Left renal pelvis (tissue), 4 donors: Measurements from ENCODE around the gene ACBD6. TPM values are rescaled to one million over a fixed set of nuclear protein-coding genes. Genes with fewer than 3 reads are reported as not detected.
"Not testable (repeated sequence)": the region's sequence is repeated elsewhere in the genome, so short reads cannot be mapped to it uniquely, and the experiment has no call there.

Experiments
- DNase-seq, 4 donors: peaks; one replicate each; pipeline ENCODE4 v3.0.0-alpha.2; 2013; ENCODE audit warnings: low read depth in 4 of 4, low spot score in 3 of 4
- polyA plus RNA-seq, 4 donors: library from polyadenylated mRNA; unstranded; fragments of 120-200 nt; gene quantifications; one replicate each; pipeline ENCODE4 v1.2.1, GENCODE V29; 2013; ENCODE audit not compliant: insufficient read length in 4 of 4

ACBD6 gene, protein sequence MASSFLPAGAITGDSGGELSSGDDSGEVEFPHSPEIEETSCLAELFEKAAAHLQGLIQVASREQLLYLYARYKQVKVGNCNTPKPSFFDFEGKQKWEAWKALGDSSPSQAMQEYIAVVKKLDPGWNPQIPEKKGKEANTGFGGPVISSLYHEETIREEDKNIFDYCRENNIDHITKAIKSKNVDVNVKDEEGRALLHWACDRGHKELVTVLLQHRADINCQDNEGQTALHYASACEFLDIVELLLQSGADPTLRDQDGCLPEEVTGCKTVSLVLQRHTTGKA
- 10 to 100 TPM; 63.8 to 78.8 (median 69.6) TPM for polyA plus RNA-seq

DNA sequence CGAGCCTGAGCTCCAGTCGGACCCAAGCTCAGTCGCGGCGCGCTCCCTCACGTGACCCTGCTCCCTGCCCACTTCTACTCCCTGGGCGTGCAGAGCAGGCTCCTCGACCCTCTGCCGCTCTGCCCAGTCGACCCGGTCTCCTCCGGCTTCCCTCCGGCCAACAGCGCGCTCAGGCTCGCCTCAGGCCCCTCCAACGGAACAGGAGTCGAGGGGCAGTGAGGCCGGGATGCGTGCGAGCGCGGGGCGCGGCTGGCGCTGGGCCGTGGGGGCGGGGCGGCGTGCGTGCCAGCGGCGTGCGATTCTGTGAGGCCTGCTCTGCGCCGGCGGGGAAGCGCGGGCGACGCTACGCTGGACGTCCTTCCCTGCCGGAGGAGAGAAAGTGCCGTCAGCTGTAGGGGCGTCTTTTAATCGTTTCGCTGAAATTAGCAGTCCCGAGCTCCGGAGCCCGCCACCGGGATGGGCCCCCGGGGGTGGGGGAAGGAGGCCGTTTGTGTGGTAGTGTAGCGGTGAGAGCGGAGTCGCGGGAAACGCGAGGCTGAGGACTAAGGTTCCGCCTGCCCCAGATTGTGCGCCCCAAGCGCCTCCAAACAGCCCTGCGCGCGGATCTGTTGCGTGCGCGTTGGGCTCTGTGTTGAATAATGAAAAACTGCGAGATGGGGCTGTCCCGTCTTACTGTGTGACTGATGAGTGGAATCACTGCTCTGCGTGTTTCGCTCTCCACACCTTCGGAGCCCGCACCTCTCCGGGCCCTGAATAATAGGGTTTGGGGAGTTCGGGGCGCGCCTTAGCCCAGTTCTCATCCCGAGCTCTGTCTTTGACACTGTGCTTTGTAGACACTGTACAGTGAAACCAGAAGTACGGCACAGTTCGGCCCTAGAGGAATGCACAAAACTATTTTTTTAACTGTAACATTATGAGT lies at the start of gene ACBD6:
ACBD6 (minus strand) TSS at position 217 of the 919 bp plus-strand sequence. CDS start 311 bp downstream, outside the sequence.
- peak; percentile 68 to 81 (median 74) for DNase-seq

DNA sequence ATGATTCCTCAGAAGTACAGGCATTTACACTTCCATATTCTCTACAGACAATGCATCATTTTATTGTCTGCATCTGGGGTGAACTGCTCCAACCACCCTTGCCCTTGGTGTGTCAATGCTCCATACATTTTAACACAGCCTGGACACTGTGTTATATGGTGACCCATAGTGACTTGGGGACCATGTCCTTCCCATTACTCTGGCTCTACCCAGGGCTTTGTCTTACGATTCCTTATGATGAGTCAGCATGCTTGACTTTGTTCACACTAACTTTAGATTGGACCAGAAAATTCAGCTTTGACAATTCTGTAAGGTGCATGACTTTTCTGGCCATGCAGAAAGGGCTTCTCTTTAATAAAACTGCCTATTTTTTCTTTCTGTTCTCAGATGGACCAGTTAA lies 49.6 kb upstream of the ACBD6 start:
- DNase-seq: no peak

DNA sequence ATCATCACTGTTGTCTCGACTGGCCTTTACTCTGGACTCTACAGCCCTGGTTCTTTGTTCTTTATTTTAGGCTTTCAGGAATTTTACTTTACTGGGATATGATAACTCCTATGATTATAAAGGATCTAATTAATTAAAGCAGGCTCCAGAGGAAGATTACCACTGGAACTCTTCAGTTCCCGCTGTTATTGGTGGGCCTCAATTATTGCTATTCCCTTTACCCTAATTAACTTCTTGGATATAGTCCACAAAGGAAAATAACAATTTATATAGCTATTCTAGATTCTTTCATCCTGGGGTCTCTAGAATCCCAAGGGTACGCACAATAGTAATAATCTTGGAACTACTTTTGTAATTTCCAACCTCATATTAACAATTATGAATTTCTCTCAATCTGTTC lies 47.9 kb upstream of the ACBD6 start:
- DNase-seq: no peak

DNA sequence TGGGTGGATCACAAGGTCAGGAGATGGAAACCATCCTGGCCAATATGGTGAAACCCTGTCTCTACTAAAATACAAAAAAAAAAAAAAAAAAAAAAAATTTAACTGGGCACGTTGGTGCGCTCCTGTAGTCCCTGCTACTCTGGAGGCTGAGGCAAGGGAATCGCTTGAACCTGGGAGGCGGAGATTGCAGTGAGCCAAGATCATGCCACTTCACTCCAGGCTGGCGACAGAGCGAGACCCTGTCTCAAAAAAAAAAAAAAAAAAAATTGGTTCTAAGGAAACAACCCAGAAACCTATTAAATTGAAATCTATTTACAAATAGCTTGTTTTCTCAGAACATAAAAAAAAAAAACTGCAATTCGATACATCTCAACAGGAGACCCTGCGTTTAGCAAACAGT lies 47.4 kb upstream of the ACBD6 start:
- not testable (repeated sequence) for DNase-seq

DNA sequence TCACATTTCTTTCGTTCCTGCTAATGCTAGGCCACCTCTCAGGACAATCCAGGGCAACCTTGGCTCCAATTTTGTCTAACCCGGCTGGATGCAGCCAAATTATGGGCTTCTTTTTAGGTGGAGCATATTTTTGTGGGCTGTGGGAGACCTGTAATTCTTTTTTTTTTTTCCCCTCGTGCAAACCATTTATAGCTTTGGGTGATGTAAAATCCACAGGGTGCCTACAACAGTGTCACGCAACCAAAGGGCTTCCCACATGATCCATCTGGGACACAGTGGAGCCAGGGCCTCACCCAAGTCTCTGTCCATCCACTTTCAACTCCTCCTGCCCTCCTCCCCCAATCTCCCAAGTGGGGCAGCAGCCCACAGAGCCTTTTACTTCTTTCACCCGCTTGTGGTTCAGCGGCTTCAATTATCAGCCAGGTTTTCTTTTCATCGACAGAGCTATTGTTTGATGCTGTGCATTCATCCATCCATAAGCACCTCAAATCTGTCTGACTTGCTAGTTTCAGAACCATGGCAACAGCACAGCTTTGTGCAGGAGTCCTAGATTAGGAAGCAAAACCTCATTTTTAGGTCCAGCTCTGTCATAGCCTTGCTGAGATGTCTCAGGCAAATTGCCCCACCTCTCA lies 46.4 kb upstream of the ACBD6 start:
- no peak for DNase-seq

DNA sequence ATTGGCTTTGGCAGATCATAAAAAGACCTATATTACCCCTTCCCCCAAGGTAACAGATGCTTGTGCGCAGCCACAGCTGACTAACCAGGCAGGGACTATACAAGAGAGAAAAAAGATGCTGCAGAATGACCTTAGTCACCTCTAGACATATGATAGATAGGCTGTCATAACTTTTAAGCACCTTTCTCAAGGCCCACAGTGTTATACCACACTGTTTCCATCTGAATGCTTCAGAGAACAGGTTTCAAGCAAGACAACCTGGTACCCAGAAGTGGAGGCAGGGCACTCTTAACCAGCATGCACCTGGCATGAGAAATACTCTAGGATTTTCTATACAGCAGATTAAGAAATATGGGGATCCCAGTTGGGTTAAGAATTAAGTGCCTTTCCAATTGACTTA lies 43.6 kb upstream of the ACBD6 start:
- DNase-seq: no peak

DNA sequence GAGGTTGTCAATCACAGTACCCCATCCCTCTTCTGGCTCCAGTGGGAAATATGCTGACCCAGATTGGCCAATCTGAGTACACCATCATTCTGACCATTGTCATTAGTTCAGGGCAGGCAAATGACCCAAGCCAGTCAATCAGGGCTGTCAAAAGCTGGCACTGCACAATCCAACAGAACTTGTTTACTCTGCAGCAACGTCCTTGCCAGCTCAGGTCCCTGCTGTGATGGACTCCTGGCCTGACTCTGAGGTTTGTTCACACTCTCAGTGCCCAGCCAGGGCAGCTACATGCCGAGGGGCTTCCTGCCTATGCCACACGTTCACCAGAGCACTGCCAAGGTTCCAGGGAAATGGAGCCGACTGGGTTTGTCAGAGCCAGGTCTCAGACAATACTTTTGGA lies 41.7 kb upstream of the ACBD6 start:
- DNase-seq: no peak

DNA sequence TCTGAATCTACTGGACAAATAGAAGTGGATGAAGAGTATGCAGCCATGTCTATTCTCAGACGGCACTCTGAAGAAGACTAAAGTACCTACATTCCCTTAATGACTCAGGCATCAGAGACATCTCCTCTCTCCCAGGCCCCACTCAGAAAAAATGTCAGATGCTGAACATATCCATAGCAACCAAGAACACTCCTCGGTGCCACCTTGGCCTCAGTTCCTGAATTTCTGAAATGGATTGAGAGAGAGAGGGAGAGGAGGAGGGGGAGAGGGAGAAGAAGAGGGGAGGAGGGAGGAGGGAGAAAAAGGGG lies 40.4 kb upstream of the ACBD6 start:
- no peak for DNase-seq

DNA sequence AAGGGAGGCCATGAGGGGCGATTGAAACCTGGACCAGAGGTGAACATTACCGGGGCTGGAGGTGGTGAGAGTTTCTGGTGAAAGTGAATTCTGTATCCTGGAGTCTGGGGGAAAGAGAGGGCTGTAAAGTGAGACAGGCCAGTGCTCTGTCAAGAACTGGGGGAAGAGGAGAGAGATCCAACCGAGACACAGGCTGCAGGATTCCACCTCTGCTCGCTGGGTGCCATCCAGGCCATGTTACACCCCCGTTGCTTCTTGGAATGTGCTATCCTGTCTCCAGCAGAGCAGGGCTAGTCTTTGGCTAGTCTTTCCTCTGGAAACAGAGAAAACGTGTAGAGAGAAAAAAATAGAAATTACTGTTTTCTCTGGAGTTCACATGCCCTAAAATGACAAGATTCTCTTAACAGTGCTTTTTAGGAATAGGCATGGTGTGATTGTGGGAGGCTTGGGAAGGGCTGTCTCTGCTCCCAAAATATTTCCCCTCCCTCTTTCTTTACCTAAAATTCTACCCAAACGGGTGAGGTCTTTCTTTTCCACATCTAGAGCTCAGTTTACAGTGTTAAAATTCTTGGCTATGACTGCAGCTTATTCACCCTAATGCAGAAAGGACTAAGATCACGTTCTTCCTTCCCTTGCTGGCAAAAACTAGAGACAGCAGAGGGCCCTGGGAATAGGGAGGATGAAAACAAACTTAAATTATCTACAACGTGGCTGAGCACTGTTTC lies 39.9 kb upstream of the ACBD6 start:
- no peak for DNase-seq

DNA sequence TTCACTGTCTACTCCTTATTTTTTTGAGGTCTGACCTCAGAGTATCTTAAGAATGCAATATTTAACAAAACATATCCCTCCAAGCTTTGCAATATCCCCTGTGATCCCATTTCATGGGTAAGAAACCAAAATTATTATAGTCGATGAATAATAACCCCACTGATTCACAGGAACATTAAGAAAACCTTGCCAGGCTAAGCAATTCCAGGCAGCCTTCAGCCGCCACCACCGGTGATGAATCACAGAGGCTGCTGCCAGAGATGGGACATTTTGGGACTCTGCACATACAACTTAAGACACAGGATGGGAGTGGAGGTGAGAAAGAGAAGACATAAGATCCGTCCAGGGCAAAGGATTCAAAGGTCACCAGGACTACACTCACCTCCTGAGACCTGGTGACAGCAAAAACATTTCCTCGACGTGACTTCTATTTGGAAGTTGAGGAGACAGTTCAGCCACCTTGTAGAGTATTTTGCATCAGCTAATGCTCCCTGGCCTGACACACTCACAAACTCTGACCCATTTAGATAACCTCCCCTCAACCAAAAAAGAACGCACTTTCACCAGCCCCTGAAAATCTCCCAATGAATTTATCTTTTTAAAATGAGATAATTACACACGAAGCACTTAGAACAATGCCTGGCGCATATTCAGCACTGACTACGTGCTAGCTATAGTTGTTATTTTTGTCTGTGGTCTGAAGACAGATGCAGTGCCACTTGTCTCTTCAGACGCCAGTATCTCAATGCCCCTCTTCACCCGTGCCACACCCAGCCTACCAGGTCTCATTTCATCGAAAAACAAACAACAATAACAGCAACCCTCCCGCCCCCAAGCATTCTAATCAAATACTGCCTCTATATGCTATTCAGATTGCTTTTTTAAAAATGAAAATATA lies 38.6 kb upstream of the ACBD6 start:
- DNase-seq: no peak

DNA sequence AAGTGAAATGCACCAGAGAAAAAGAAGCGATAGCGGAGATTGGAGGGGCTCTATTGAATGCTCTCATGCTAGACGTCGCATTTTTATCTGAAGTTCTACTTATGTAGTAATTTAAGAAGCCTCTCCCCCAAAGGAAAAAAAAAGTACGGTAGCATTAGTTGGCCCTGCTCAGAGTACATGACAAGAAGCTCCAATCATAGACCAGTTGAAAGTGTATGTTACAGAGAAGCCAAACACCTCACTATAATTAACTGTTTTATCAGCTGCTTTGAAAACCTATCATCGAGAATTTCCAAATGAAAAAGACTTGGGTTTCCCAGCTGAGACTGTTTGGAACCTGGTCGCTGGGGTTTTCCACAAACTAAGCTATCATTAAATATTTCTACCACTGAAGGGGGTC lies 36.8 kb upstream of the ACBD6 start:
- DNase-seq: no peak

DNA sequence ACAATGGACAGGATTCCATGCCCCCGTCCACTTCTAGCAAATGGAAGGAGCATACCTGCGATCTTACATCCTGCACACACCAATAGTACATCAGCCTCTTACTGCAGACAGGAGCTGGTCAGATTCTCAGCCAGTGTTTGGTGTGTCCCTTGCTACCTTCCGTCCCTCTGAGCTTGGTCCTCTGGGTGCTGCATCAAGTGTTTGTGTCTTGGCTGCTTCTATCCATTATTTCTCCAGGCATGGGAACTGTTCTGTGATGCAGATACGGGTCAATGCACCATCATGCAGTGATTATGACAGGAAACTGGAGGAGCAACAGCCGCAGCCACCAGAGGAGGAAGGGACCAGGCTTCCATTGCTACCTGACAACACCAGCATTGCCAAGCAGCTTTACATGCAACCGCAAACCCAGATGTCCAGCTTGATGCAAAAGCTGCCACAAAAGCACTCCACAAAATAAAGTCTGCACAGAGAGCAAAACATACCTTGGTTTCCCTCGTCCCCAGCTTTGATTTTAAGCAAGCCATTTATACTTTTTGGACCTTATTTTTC lies 34.5 kb upstream of the ACBD6 start:
- no peak for DNase-seq

DNA sequence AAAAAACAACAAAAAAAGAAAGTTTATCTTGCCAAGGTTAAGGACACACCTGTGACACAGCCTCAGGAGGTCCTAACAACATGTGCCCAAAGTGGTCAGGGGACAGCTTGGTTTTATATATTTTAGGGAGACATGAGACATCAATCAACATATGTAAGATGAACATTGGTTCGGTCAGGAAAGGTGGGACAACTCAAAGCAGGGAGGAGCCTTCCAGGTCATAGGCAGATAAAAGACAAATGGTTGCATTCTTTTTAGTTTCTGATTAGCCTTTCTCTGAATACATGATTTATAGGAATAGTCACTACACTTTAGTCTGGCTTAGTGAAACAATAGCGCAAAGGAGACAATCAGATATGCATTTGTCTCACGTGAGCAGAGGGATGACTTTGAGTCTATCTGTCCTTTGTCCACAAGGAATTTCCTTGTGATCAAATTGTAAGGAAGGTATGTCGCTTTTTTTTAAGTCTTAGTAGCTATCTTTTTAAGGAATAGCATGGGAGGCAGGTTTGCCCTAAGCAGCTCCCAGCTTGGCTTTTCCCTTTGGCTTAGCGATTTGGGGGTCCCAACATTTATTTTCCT lies 33.1 kb upstream of the ACBD6 start:
- no peak for DNase-seq

DNA sequence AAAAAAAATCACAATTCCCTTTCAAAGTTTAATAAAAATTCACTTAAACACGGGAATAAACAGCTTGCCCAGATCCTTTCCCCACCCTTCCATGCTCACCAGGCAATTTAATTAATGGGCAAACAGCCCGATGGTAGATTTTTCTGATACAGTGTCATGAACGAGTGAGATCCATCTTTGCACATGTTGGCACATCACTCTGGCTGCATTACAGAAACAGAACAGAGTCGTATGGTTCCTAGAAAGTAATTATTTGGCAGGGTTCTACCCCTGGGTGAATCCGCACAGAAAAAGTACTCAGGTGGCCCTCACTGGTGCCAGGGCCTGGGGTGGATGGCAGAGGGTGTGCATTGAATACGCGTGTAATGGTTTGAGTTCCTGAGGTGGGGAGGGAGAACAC lies 31.8 kb upstream of the ACBD6 start:
- DNase-seq: no peak

DNA sequence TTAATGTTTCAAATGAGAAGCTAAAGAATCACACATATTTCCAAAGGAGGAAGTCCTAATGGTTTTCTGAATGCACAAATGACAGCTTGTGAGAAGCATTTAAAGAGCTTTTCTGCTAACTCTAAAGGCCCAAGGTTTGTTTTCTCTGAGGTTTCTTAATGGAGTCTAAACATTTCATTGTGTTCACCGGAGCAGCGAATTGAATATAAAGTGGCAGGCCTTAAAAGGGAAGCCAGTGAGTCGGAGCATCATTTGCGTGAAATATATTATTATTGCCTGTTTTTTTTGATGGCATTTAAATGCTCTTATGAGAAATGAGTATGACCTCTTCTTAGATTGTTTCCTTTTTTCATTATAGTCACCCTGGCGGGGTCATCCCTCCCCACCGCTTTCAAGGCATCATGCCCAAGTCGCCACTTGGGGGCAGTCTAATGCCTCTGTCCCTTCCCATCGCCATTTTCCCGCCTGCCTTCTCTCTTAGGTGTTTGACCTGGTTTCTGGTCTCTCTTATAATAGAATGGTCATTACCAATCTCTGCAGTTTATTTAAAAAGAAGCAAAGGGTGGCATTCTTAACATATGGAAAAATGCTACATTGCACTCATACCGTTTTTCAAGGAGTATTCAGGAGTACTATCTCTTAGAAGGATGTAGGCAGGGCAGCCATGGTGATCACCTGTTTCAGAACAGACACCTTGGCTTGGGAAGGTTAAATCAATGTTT lies 31.1 kb upstream of the ACBD6 start:
- peak in 3 of 4 donors; percentile 25 to 59 (median 46) for DNase-seq

DNA sequence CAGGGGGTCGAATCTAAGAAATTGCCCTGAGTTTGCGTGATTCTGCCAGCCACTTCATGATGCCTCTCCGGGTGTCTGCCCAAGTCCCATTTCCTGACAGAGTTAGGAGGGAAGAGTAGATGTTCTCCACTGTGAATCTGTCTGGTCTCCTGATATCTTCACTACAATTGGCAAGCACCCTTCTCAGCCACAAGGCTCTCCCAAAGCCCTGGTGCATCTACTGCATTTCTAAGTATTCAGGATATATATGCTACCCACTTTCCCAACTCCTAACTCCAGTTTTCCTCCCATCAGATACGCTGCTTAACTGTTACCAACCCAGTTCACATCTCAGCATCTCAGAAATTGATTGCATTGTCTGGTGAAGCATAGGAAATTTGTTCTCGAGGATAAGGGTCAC lies 30.5 kb upstream of the ACBD6 start:
- DNase-seq: no peak

DNA sequence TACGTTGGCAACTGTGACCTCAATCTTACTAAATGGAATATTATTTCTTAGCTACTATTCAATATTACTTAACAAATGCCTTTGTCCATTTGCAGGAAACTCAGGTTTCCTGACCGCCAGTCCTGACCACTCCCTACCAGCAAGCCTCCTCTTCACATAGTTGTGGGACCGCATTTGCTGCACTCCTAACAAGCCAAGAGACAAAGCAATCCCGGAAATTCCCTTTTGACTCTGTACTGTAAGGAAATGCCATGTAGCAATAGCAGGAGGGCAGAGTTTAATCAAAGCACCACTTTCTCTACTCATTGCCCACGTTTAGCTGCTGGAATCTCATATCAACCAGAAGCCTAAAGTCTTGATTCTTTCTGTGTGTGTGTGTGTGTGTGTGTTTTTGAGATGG lies 28.1 kb upstream of the ACBD6 start:
- DNase-seq: no peak

DNA sequence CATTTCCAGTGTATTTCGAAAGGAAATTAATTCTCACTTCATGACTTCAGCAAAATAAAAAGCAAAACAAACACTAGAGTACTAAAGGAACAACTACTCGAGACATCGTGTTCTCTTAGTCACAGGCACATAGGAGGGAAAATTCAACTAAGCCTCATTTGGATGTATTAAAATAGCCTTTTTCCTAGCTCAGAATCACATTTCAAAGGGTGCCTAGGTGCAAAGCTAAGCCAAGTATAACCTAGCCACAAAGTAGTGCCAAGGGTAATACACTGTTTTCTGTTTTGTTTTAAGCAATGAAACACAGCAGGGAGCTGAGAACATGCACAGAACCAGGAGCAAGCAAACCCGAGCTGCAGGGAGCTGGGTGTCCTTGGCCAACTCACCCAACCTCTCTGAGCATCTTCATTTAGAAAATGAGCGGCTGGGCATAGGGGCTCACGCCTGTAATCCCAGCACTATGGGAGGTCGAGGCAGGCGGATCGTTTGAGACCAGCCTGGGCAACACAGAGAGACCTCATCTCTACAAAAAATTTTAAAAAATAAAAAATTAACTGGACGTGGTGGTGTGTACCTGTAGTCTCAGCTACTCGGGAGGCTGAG lies 26.6 kb upstream of the ACBD6 start:
- no peak for DNase-seq
